ENCODE data around the gene GAS7.
"Not testable (repeated sequence)": the region's sequence is repeated elsewhere in the genome, so short reads cannot be mapped to it uniquely, and the experiment has no call there.

GAS7 gene

GRCh38 chr17:10013365-10014112 lies 184.9 kb downstream of the GAS7 start:
- DNase-seq: no peak

- no peak for DNase-seq
Measured at GRCh38 chr17:10010752-10011151, 187.7 kb downstream of the GAS7 start.

GRCh38 chr17:10003705-10004104 lies 194.7 kb downstream of the GAS7 start:
- no peak for DNase-seq

- not testable (repeated sequence) for DNase-seq
Measured at GRCh38 chr17:10002567-10003360, 195.6 kb downstream of the GAS7 start.

- DNase-seq: no peak
Measured at GRCh38 chr17:10001306-10001873, 197.0 kb downstream of the GAS7 start.

- DNase-seq: no peak
Measured at GRCh38 chr17:9999919-10000695, 198.3 kb downstream of the GAS7 start.

- no peak for DNase-seq
Measured at GRCh38 chr17:9998060-9998459, 200.3 kb downstream of the GAS7 start.

GRCh38 chr17:9994761-9995160 lies 203.6 kb downstream of the GAS7 start:
- DNase-seq: no peak

- no peak for DNase-seq
Measured at GRCh38 chr17:9991796-9992195, 206.6 kb downstream of the GAS7 start.

GRCh38 chr17:9991351-9991750 lies 207.1 kb downstream of the GAS7 start:
- DNase-seq: no peak

GRCh38 chr17:9987779-9988585 lies 210.4 kb downstream of the GAS7 start:
- DNase-seq: no peak

- DNase-seq: no peak
Measured at GRCh38 chr17:9986754-9987382, 211.5 kb downstream of the GAS7 start.

- DNase-seq: no peak
Measured at GRCh38 chr17:9985646-9986045, 212.8 kb downstream of the GAS7 start.

- DNase-seq: no peak
Measured at GRCh38 chr17:9984768-9985167, 213.6 kb downstream of the GAS7 start.

- no peak for DNase-seq
Measured at GRCh38 chr17:9982159-9982558, 216.2 kb downstream of the GAS7 start.

- DNase-seq: no peak
Measured at GRCh38 chr17:9981344-9981915, 217.0 kb downstream of the GAS7 start.

GRCh38 chr17:9979463-9979995 lies 218.9 kb downstream of the GAS7 start:
- DNase-seq: no peak

- DNase-seq: no peak
Measured at GRCh38 chr17:9977180-9977575, 221.2 kb downstream of the GAS7 start.

GRCh38 chr17:9976283-9977179 lies 221.9 kb downstream of the GAS7 start:
- no peak for DNase-seq
